T47D (cell line): ENCODE results near the gene HEG1.
"Not testable (repeated sequence)": the region's sequence is repeated elsewhere in the genome, so short reads cannot be mapped to it uniquely, and the experiment has no call there.

Source experiments
- DNase-seq, 2 experiments: peaks; one replicate each; pipeline versions ENCODE4 v3.0.0 to v3.0.0-alpha.2; 2011 to 2012; ENCODE audit warnings: low read depth in 1 of 2, low spot score in 1 of 2
- JUND ChIP-seq: IDR thresholded peaks from 2 replicates; pipeline ENCODE4 v1.6.1; 2012; ENCODE audit warnings: low read depth
- in situ Hi-C: cut with HindIII; loops from 2 replicates; pipeline ENCODE4 v1.10.0; 2016; ENCODE audit warnings: low sequenced_read_pairs, low pct_unique_long_range_greater_than_20kb

Gene HEG1

GRCh38 chr3:124974691-124975090 lies 81.1 kb downstream of the HEG1 start:
- in situ Hi-C loops, result no loop called here
- no peak for TF ChIP-seq JUND
- DNase-seq, result no peak

GRCh38 chr3:124973290-124973689 lies 82.5 kb downstream of the HEG1 start:
- no peak for TF ChIP-seq JUND
- no peak for DNase-seq
- in situ Hi-C loops, result no loop called here

GRCh38 chr3:124972457-124972856 lies 83.3 kb downstream of the HEG1 start:
- no peak for TF ChIP-seq JUND
- DNase-seq, result peak in 1 of 2 experiments; percentile 5
- in situ Hi-C loops, result no loop called here

- in situ Hi-C loops, result no loop called here
Measured at GRCh38 chr3:124969963-124970722, 85.7 kb downstream of the HEG1 start.

GRCh38 chr3:124969190-124969589 lies 86.6 kb downstream of the HEG1 start:
- no peak for TF ChIP-seq JUND
- no peak for DNase-seq
- in situ Hi-C loops, result no loop called here

More at GRCh38 chr3:124969963-124970722, 85.7 kb downstream of the HEG1 start:
- no peak for TF ChIP-seq JUND
- no peak for DNase-seq

- in situ Hi-C loops, result no loop called here
- no peak for DNase-seq
- TF ChIP-seq JUND, result no peak
Measured at GRCh38 chr3:124967964-124968363, 87.8 kb downstream of the HEG1 start.

GRCh38 chr3:124966521-124967445 lies 89.0 kb downstream of the HEG1 start:
- TF ChIP-seq JUND, result no peak
- in situ Hi-C loops, result no loop called here

GRCh38 chr3:124965413-124965812 lies 90.4 kb downstream of the HEG1 start:
- DNase-seq, result no peak
- in situ Hi-C loops, result no loop called here
- TF ChIP-seq JUND, result no peak

More at GRCh38 chr3:124966521-124967445, 89.0 kb downstream of the HEG1 start:
- DNase-seq, result no peak

GRCh38 chr3:124964387-124964786 lies 91.4 kb downstream of the HEG1 start:
- no peak for DNase-seq
- in situ Hi-C loops, result no loop called here

GRCh38 chr3:124963755-124964154 lies 92.0 kb downstream of the HEG1 start:
- no peak for TF ChIP-seq JUND
- no peak for DNase-seq
- in situ Hi-C loops, result no loop called here

More at GRCh38 chr3:124964387-124964786, 91.4 kb downstream of the HEG1 start:
- no peak for TF ChIP-seq JUND

- no peak for DNase-seq
- no peak for TF ChIP-seq JUND
- in situ Hi-C loops, result no loop called here
Measured at GRCh38 chr3:124962403-124962940, 93.3 kb downstream of the HEG1 start.

GRCh38 chr3:124960698-124961097 lies 95.1 kb downstream of the HEG1 start:
- TF ChIP-seq JUND, result no peak
- no peak for DNase-seq
- in situ Hi-C loops, result no loop called here

- no peak for DNase-seq
- in situ Hi-C loops, result no loop called here
- no peak for TF ChIP-seq JUND
Measured at GRCh38 chr3:124960105-124960504, 95.7 kb downstream of the HEG1 start.

- in situ Hi-C loops, result not testable (repeated sequence)
- peak in 1 of 2 experiments; percentile 5 for DNase-seq
Measured at GRCh38 chr3:124957951-124958350, 97.8 kb downstream of the HEG1 start.
